ENCODE data around the gene FAM83B. TPM values are rescaled to one million over a fixed set of nuclear protein-coding genes. Genes with fewer than 3 reads are reported as not detected.

FAM83B gene
- total RNA-seq, 1 donor from 2014 or later, result 11.3 TPM

- no peaks in the 10 kb centered on the region for H3K27me3 Mint-ChIP-seq
- no peaks in the 10 kb centered on the region for H3K9me3 Mint-ChIP-seq
- H3K27ac Mint-ChIP-seq, result no peak overlapping the region
- TF ChIP-seq CTCF (conservative IDR thresholded peaks at IDR 0.05), result no peak
- no peaks in the 10 kb centered on the region for H3K36me3 Mint-ChIP-seq
- DNase-seq (ENCODE audit: extremely low spot score, unreplicated experiment), result no peak
- H3K4me3 Mint-ChIP-seq, result no peak overlapping the region
- no peaks in the 10 kb centered on the region for H3K4me1 Mint-ChIP-seq (ENCODE audit: unreplicated experiment)
These were observed 134.1 kb downstream of the FAM83B start for GRCh38 chr6:54980511-54981275.

GRCh38 chr6:54981276-54981609 lies 134.7 kb downstream of the FAM83B start:
- no peak for TF ChIP-seq CTCF (conservative IDR thresholded peaks at IDR 0.05)
- Mint-ChIP-seq H3K27ac (no peak overlapping the region), H3K9me3 (peaks cover under 1% of the 10 kb centered on the region), H3K4me3 (no peak overlapping the region), H3K27me3 (no peaks in the 10 kb centered on the region), H3K4me1 (ENCODE audit: unreplicated experiment) (no peaks in the 10 kb centered on the region), H3K36me3 (no peaks in the 10 kb centered on the region)
- DNase-seq (ENCODE audit: extremely low spot score, unreplicated experiment), result no peak

GRCh38 chr6:54981647-54982046 lies 135.1 kb downstream of the FAM83B start:
- Mint-ChIP-seq H3K36me3 (no peaks in the 10 kb centered on the region), H3K9me3 (peaks cover 4% of the 10 kb centered on the region), H3K4me3 (no peak overlapping the region), H3K27ac (no peak overlapping the region), H3K4me1 (ENCODE audit: unreplicated experiment) (no peaks in the 10 kb centered on the region), H3K27me3 (no peaks in the 10 kb centered on the region)
- DNase-seq (ENCODE audit: extremely low spot score, unreplicated experiment), result no peak
- no peak for TF ChIP-seq CTCF (conservative IDR thresholded peaks at IDR 0.05)

GRCh38 chr6:54987633-54988290 lies 141.2 kb downstream of the FAM83B start:
- Mint-ChIP-seq H3K4me1 (ENCODE audit: unreplicated experiment) (no peaks in the 10 kb centered on the region), H3K36me3 (no peaks in the 10 kb centered on the region), H3K27me3 (no peaks in the 10 kb centered on the region), H3K27ac (no peak overlapping the region), H3K9me3 (peaks cover 4% of the 10 kb centered on the region), H3K4me3 (no peak overlapping the region)
- no peak for TF ChIP-seq CTCF (conservative IDR thresholded peaks at IDR 0.05)
- no peak for DNase-seq (ENCODE audit: extremely low spot score, unreplicated experiment)

GRCh38 chr6:54988576-54988975 lies 142.0 kb downstream of the FAM83B start:
- TF ChIP-seq CTCF (conservative IDR thresholded peaks at IDR 0.05), result no peak
- peaks cover 4% of the 10 kb centered on the region for H3K9me3 Mint-ChIP-seq
- DNase-seq (ENCODE audit: extremely low spot score, unreplicated experiment), result no peak
- no peak overlapping the region for H3K4me3 Mint-ChIP-seq
- H3K4me1 Mint-ChIP-seq (ENCODE audit: unreplicated experiment), result no peaks in the 10 kb centered on the region
- H3K36me3 Mint-ChIP-seq, result no peaks in the 10 kb centered on the region
- no peaks in the 10 kb centered on the region for H3K27me3 Mint-ChIP-seq
- H3K27ac Mint-ChIP-seq, result no peak overlapping the region
